GM19324 (cell line): ENCODE results near the gene CPED1.

Experiments used
- ATAC-seq: cut with Tn5 transposase; IDR thresholded peaks from one replicate; pipeline ENCODE4 v1.9.1; 2021; ENCODE audit warnings: mild to moderate bottlenecking, moderate library complexity; ENCODE audit not compliant: unreplicated experiment, low FRiP score

The CPED1 gene

GRCh38 chr7:121012170-121012874, 23.8 kb downstream of the CPED1 start:
- ATAC-seq: no peak

DNA sequence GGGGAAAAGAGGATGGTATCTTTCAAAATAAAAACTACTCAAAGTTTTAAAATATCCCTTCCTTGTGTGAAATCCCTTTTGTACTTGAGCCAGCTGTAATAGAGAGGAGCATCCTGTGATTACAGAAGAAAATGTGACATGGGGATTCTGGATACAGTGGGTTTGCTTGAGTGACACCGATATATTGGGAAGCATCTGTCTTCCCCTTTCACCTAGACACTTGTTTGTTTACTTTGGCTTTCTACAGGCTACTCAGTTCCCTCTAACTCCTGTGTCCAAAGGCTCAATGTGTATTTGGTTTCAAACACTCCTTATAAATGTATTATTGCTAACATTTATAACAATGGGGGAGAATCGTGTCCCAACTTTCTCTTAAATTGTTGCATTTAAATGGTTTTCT, 24.4 kb downstream of the CPED1 start:
- no peak for ATAC-seq

- no peak for ATAC-seq
Observed at GRCh38 chr7:121015560-121015959, 27.0 kb downstream of the CPED1 start.

GRCh38 chr7:121016966-121017365, 28.5 kb downstream of the CPED1 start:
- ATAC-seq: no peak

- no peak for ATAC-seq
Observed at GRCh38 chr7:121017586-121017985, 29.1 kb downstream of the CPED1 start.

DNA sequence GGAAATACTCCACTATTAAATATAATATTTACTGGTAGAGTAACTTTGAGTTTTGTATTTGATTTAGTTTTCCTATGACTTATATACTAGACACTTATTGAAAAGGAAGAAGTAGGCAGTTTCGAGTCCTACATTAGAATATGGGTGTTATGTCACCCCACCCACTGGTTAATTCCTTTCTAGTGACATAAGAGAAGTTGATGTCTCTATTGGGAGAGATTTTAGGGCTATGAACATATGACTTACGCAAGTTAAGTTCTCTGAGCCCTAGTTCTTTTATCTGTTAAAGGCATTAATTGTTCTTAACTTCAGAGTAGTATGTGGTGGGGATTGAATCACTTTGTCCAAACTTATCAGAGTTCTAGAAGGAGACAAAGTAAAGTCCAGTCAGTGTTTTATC, 30.5 kb downstream of the CPED1 start:
- ATAC-seq: no peak

DNA sequence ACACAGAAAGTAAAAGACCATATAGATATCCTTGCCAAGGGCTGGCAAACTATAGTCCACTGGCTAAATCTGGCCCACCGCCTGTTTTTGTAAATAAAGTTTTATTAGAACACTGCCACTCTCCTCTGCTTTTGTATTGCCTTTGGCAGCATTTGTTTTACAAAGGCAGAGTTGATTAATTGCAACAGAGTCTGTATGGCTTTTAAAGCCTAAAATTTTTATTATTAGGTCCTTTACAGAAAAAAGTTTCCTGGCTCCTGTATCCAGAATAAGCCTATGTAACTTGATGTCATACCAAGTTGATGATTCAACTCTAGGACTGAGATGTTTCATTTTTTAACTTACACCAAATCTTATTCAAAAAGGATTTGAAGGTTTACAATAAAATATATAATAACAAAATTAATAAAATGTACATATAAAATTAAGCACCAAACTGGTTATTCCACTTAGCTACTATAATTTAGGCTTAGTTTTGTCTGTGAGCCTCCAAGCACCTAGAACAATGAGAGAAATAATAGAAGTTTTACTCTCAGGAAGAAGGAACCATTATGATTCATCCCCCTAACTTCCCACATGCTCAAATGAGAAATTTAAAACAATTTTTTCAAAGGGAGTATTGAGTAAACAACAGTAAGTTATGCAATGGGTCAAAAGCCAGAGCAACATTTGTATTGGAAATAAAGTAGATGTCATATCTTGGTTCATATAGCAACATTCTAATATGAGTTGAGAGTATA, 31.9 kb downstream of the CPED1 start:
- no peak for ATAC-seq

DNA sequence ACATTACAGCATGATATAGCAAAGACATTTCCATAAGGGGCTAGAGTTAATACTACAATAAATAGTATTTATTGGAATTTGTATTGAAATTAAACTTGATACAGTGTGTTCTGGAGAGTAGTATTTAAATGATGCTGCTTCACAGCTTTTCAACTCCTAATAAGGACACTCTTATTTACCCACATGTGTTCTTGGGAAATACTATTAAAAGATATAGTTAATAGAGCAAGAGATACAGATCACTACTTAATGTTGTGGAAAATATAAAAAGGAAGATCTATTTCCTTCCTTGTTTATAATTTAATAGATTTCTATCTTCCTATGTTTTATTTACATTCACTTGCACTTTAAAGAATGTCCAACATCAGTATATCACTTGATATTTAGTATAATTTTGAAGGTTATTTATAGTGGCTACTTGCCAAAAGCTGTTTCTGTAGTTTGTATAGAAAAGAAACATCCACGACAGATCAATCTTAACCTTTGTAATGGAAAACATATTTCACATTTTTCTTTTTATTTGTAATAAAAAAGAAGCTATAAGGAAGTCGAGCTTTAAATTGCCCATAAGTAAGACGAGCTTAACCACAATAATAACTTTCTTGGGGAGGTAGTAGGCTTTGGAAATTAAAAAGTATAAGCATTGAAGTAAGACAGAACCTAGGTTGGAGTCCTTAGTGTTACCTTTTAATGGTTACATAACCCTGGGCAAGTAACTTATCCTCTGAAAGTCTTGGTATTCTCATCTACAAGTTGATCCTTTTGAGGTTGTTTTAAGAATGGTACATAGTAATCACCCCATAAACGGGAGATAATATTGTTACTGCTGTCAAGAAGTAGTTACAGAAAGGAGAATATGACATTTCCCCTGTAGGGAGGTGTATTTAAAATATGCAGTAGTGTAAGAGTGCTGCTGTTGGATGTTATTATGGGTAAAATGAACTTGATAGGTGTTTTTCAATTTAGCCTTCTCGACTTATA, 32.8 kb downstream of the CPED1 start:
- ATAC-seq: no peak

- ATAC-seq: no peak
Observed at GRCh38 chr7:121023194-121023593, 34.7 kb downstream of the CPED1 start.

DNA sequence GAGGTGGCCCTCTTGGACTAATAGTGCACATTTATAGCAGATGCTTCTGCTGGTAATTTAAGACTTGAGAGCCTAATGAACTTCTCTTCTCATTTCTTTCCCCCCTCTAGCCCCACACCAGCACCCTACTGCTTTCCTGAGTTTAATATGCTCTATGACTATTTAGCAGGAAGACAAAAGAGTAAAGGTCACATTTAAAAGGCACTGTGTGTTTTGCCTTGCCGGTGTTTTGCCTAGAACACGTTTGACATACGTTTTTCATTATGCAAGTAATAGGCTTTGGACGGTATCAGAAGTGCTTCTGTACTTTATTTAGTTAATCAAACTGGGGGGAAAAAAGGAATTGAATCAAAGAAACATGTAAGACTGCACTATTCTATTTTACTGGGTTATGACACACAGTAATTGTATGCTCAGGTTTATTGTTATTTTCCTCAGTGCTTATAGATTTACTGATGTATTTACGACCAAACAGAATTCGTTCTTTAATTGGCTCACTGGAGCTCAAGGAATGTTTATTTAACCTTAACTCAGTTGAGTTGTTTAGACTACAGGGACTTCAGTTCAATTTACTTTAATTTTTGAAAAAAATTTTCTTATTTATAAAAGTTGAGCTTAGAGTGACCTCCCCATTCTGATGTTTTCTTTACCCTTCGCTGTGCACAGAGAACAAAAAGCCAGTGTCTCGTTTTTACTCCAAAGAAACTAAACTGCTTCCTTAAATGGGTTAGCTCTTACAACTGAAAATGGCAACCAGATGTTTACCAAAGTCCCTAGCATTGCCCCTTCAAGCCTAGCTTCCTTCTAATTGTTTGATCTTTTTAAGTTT, 35.4 kb downstream of the CPED1 start:
- no peak for ATAC-seq

GRCh38 chr7:121024611-121025010, 36.1 kb downstream of the CPED1 start:
- no peak for ATAC-seq

DNA sequence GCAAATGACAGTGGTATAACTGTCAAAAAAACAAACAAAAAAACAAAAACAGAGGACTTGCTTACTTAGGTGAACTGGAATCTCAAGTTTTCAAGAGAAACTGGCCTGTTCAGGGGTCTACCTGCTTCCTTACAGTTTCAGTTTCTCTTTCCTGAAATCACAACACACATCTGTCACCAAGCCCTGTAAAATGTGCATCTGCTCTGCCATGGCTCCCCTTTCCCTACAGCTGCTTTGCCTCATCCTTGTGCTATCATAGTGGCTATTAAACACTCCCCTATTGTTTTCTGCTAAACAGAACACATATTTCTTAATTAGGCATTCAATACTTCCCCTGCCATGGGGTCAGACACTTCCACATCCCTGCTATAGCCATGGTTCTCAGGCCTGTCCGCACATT, 37.6 kb downstream of the CPED1 start:
- no peak for ATAC-seq

- no peak for ATAC-seq
Observed at GRCh38 chr7:121026577-121027111, 38.1 kb downstream of the CPED1 start.

- ATAC-seq: no peak
Observed at GRCh38 chr7:121027761-121028669, 39.5 kb downstream of the CPED1 start.

- no peak for ATAC-seq
Observed at GRCh38 chr7:121029302-121029701, 40.8 kb downstream of the CPED1 start.

DNA sequence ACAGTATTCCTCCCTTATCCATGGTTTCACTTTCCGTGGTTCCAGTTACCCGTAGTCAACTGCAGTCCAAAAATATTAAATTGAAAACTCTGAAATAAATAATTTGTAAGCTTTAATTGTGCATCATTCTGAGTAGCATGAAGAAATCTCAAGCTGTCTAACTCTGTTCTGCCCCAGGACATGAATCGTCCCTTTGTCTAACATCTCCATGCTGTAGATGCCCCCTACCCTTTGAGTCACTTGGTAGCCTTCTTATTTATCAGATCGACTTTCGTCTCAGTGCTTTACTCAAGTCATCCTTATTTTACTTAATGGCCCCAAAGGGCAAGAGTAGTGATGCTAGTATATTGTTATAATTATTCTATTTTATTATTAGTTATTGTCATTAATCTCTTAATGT, 41.8 kb downstream of the CPED1 start:
- no peak for ATAC-seq

GRCh38 chr7:121032645-121033460, 44.3 kb downstream of the CPED1 start:
- no peak for ATAC-seq

GRCh38 chr7:121034929-121035328, 46.4 kb downstream of the CPED1 start:
- ATAC-seq: no peak
